NK-92 (cell line): ENCODE measurements around the gene ASIC4.

ENCODE experiments used
- DNase-seq: peaks from one replicate; lab custom pipeline; 2025; ENCODE audit not compliant: unreplicated experiment; lab: John Stamatoyannopoulos, UW

ASIC4 gene

DNA sequence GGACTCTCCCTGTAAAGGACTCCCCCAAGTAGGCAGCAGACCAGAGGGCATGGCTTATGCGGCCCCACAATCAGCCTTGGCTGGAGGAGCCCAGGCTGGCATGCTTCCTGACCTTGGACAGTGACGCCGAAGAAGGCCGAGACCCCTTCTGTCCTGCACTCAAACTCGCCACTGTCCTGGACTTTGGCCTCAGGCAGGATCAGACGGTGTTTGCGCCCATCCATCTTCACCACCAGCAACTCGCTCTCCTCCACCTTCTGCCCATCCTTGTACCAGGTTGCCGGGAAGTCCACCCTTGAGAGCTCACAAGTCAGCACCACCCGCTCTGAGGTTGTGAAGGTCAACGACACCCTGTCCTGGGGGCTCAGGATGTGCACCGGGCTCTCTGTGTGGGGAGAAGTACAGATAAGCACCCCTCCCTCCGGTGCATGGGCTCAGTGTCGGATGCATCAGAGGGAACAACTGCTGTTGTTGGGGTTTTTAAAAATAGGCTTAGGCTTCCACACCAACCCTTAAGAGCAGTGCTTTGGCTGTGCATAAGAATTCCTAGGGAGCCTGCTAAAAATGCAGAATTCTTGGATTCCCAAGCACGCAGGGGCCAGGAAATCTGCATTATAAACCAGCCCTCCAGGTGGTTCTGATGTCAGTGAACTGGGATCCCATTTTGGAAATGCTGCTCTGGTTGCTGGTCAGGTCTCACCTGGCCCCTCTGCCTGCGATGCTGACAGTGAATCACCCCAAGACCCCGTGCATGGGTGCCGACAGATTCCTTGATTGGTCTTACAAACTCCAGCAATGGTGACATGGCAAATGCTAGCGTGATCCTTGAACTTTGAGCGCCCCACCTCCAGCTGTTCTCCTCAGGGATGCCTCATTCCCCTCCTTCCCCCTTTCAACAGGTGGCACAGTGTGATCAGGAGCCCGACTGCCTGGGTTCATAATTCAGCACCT, 51.1 kb downstream of the ASIC4 start:
- no peak for DNase-seq

DNA sequence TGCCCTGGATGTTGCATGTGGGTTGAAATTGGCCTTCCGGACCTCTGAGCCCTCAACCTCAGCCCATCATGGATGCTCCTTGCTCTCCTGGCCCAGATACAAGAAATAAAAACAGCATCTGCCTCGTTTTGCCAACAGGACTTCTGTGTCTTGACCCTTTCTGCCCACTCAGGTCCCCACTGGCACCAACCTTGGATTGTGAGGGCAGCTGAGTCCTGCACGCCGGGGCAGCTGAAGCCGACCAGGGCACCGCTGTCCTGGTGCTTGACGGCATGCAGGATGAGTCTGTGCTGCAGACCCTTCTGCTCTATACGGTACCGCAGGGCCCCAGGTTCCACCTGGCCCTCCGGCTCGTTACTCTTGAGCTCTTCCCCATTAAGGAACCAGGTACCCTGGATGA, 52.4 kb downstream of the ASIC4 start:
- DNase-seq = no peak

DNA sequence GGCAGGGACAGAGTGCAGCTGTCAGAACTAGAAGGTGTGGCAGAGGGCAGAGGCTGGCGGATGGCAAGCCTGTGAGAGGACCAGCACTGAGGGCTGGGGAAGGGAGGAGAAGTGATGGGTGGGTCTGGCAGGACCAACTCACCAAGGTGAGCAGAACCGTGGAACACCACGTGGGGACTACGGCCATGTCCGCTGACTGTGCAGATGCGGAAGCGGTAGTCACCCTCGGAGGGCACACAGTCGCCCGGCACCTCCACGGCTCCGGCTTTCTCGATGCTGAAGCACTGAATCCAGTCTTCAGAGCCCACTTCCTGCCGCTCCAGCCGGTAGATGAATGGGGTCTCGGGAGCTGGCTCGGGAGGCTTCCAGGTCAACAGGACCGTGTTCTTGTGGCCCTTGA, 52.8 kb downstream of the ASIC4 start:
- DNase-seq = no peak

DNA sequence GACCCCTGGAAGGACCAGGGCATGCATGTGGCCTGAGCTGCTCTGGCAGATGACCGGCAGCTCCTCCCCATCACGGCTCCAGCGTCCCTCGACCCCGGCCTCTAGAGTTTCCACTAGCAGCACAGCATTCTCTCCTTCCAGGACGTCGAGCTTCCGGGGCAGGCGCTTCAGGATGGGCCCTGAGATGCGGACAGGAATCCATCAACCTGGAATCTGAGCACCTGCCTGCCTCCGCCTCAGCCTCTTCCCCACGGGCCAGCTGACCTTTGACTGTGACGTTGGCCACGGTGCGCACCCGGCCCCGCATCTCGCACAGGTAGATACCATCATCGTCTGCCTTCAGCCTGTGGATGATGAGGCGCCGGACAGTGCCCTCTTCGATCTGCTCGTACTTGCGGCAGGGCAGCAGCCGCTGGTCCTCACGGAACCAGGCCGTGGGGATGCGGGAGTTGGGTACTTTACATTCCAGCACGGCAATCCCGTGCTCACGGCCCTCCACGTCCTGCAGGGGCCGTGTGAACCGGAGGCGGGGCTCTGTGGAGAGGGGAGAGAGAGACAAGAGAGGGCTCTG, 53.6 kb downstream of the ASIC4 start:
- no peak for DNase-seq

DNA sequence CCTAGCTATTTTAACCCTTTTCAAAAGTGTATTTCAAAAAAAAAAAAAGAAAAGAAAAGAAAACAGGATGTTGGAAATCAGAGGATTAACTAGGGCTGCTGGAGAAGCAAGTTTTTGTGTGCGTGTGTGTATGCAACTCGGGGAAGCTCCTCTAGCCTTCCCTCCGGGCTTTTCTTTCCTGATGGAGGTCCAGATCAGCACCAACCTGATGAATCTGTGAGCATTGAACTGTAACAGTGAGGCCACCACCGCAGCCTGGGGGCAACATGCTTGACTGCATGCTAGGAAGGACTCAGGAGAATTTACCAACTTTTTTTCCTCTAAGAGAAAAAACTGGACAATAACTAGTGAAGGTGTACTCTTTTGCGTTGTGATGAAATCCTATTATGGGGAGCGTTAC, 54.8 kb downstream of the ASIC4 start:
- DNase-seq = no peak

DNA sequence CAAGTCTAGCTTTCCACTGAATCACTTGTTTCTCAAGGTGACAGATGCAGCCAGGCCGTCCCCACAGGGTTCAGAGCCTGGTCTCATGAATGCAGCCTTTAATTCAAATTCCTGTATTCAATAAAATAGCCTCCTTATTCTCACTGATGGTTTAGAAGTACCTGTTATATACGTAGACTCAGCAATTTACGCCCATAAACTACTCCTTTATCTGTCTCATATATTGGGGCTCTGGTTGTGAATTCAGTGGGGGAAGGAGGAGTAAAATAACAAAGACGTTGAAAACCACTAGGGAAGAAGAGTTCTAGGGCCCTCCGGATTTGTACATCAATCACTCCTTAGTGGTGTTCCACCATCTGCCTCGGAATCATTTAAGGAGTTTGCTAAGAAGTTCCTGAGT, 55.4 kb downstream of the ASIC4 start:
- DNase-seq = no peak

DNA sequence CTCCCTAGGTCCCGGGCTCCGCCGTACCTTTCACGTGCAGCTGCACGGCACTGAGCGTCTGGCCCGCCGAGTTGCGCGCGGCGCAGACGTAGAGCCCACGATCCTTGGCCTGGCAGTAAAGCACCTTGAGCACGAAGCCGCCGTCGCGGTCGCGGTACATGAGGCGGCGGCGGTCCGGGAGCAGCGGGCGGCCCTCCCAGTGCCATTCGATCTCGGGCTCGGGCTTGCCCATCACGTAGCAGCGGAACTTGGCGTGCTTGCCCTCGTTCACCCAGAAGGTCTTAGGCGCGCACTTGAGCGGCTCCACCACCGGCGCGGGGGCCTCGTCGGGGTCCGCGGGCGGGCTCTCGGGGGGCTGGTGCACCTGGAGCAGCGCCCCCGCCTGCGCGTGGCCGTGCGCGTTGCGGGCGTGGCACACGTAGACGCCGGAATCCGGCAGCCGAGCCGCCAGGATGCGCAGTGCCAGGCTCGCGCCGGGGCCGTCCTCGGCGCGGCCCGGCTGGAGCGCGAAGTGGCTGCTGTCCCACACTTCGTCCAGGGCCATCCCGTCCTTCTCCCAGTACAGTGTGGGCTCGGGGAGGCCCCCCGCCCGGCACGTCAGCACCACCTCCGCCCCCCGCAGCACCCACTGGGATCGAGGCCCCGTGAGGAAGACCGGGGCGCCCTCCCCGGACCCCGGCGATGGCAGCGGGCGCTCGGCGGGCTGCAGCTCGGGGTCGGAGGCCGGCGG, 56.1 kb downstream of the ASIC4 start:
- DNase-seq = no peak

DNA sequence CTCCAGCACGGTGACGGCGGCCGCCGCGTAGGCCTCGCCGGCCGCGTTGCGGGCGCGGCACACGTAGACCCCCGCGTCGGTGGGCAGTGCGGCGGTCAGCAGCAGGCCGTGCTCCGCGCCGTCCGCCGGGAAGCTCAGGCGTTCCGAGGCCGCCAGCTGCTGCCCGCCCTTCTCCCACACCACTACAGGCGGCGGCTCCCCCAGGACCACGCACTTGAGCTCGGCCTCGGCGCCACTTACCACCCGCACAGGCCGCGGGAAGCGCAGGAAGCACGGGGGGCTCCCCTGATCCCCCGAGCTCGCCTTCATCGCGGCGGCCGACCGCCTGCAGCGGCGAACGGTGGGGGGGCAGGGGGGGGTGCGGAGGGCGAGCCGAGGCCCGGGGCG, 56.6 kb downstream of the ASIC4 start:
- no peak for DNase-seq

DNA sequence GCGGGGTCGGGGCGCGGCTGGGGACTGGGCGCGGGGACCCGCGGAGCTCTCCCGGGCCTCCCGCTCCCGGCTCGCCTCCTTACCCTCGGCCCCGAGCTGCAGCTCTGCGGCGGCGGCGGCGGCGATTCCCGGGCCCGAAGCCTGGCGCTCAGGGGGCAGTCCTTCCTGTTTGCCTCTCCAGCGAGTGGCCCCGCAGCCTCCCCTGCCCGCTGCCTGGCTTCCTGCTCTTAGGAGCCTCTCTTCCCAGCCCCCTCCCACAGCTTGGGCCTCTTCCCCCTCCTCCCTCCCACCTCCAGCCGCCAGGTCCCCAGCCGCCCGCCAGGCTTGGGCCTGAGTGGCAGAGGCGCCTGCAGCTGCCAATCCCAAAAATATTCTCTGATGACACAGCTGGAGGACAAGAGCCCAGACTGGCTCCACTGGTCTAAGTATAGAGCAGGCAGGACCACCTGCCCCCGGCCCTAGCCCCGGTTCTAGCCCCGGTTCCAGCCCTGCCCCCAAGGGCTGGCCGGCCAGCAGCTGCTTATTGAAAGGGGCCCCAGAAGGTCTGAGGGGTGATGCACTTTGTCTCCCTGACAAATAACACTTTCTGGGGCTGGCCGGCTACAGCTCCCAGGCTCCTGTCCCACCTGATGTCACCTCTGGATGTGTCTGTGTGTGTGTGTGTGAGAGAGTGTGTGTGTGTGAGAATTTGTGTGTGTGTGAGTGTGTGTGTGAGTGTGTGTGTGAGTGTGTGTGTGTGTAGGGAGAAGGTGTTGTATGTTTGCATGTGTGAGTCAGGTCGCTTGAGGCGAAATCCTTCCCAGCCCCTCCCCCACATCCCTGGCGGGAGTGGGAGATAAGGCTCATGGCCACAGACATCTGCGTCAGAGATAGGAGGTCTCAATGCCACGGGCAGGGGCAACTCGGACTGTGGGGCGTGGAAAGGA, 57.3 kb downstream of the ASIC4 start, which contains the start of gene OBSL1:
OBSL1 (minus strand) TSS at position 229 of the 926 bp plus-strand sequence. CDS start 307 bp downstream, outside the sequence.
- DNase-seq = no peak

DNA sequence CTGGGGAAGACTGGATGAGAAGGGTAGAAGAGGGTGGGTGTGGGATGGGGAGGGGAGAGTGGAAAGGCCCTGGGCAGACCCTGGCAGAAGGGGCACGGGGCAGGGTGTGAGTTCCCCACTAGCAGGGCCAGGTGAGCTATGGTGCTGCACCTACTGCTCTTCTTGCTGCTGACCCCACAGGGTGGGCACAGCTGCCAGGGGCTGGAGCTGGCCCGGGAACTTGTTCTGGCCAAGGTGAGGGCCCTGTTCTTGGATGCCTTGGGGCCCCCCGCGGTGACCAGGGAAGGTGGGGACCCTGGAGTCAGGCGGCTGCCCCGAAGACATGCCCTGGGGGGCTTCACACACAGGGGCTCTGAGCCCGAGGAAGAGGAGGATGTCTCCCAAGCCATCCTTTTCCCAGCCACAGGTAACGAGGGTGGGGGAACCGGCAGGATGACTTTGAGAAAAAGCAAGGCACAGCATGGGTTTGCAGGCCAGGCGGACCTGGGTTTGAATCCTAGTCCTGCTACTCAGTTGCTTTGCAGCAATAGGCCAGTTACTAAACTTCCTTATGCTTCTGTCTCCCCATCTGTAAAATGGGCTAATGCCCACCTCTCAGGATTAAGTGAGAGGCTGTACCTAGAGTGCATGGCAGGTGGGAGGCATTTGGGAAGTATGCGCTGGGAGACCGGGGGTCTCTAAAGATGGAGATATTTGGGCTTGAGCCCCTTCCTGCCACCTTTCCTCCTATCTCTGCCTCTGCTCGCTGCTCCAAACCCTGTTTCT, 58.1 kb downstream of the ASIC4 start, which contains the start of gene INHA:
INHA (plus strand) TSS at position 74 of the 765 bp plus-strand sequence; CDS start at position 139, 65 bp downstream.
- DNase-seq = no peak

DNA sequence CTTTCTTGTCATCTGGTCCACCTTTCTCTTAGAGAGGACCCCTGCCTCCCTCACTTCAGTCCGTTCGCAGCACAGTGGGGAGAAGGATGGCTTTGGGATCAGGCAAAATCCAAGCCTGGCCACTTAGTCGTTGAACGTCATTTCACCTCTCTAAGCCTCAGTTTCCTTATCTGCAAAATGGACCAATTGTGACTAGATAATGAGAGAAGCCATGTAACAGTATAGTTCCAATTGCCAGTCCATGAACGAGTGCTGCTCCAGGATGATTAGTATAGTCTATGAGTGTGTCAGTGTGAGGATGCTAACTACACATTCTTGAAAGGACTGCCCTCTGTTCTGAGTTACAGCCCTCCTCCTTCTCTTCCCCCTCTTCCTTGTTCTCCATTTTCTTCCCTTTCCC, 58.9 kb downstream of the ASIC4 start:
- no peak for DNase-seq

DNA sequence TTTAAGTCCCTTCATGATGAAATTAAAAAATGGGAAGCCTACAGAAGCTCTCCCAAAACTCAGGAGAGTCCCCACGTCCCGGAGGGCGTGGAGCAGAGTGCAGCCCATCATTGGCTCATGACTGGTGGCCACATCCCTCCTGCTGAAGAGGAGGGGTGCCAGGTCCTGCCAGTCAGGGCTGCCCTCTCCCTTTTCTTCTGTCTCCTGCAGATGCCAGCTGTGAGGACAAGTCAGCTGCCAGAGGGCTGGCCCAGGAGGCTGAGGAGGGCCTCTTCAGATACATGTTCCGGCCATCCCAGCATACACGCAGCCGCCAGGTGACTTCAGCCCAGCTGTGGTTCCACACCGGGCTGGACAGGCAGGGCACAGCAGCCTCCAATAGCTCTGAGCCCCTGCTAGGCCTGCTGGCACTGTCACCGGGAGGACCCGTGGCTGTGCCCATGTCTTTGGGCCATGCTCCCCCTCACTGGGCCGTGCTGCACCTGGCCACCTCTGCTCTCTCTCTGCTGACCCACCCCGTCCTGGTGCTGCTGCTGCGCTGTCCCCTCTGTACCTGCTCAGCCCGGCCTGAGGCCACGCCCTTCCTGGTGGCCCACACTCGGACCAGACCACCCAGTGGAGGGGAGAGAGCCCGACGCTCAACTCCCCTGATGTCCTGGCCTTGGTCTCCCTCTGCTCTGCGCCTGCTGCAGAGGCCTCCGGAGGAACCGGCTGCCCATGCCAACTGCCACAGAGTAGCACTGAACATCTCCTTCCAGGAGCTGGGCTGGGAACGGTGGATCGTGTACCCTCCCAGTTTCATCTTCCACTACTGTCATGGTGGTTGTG, 60.4 kb downstream of the ASIC4 start:
- no peak for DNase-seq

DNA sequence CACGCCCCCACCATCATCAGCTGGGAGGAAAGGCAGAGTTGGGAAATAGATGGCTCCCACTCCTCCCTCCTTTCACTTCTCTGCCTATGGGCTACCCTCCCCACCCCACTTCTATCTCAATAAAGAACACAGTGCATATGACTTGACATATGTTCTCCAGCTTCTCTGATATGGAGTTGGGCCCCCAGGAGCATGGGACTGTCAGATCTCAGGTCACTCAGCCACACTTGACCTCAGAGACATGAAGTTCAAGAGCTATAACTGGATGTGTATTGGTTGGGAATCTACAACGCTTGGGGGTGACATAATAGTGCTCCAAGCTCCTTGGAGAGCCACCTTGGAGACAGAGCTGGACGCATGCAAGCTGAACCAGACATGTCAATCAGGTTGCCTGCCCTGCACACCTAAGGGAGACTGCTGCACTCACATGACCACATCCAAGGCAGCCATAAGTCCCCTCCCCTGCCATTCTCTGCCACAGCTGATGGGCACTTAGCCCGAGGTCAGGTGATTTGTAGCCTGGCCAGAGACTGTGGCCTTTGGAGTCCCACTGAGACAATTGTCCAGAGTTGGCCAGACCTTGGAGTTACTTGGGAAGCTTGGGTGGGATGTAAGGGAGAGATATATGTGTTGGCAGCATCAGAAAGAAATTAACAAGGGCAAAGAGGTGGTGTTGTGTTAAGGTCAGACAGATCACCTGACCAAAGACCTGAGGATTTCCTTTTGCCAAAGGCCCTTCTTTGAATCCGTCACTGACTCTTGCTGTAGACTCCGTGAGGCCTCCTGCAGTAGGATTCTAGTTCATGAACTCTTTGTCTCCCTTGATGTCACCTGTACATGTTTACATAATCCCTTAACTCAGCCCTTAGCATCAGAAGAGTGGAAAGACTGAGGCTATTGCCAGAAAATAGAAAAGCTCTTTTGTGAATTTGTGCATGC, 61.6 kb downstream of the ASIC4 start:
- no peak for DNase-seq

DNA sequence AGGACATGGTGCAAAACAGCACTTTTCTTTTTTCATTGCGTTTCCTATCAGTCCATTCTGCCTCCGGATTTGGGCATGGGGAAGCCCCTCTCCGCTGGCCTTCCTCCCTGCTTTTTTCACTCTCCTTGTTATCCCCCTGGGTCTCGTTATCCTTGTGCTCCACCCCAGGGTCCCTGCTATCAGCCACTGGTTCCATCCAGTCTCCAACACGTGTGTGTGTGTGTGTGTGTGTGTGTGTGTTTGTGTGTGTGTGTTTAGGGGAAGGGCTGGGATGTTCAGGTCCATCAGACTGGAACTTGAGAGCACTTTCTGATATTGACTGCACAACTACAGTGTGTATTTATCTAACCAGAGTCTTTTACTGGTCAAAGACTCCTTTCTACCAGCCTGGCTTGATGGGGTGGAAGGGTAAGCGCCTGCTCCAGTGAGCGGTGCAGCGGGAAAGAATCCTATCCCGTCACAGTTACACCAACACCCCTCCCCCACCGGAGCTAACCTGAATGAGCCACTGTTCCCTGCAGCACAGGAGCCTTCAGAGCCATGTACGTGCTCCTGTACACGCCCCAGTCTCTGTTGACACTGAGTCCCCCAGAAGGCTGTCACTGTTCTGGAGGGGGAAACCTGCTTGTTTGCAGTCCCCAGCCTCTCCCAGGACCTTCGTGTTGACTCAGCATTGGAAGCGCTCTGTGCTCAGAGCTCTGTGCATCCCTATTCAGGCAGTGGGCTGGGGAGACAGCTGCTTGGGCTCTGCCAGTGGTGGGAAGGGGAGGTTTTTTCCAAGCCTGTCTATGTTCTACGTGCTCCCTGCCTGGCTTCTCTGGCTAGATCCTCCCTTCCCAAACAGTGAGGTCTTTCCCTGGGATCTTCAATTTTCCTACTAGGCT, 62.5 kb downstream of the ASIC4 start:
- DNase-seq = no peak

DNA sequence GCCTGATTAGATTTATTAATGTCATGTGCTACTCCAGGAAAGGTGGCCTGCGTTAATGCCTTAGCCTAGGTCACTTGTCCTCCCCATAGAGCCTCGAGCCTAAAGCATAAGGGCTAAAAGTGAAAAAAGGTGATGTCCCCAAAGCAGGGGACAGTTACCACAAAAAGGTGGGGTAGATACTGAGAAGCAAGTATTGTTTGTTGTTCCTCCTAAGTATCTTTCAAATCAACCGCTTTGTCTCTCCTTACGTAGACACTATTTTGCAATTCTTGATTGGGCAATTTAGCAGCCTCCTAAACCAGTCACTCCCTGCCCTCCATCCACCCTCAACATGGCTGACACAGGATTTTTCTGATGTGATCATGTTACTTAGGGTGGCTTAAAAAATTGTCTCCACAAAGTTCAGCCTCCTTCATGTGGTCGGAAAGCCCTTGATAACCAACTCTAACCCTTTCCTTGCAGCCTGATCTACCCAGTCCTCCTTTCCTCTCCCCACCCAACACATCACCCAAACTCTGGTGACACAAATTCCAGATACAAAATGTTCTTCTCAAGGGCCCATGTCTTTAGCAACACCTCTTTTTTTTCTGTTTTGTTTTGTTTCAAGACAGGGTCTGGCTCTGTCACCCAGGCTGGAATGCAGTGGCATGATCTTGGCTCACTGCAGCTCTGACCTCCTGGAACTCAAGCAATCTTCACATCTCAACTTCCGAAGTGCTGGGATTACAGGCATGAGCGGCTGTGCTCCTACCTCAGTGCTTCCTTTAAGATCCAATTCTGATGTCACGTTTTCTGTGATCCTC, 64.7 kb downstream of the ASIC4 start:
- no peak for DNase-seq

DNA sequence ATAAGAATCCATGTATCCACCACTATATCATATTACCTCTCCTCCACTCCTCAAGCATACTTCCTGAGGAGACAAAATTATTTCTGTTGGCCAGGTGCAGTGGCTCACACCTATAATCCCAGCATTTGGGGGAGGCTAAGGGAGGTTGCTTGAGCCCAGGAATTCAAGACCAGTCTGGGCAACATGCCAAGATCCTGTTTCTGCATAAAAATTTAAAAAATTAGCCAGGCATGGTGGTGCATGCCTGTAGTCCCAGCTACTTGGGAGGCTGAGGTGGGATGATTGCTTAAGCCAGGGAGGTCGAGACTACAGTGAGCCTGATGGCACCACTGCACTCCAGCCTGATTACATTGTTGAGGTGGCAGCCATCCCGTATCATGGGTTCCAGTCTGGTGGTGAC, 67.1 kb downstream of the ASIC4 start:
- no peak for DNase-seq
